Gastrocnemius medialis (tissue), 4 donors: ENCODE measurements around the gene FHOD3.

Experiments used
- POLR2A ChIP-seq, 2 donors: fragments of 450-650 bp; IDR thresholded peaks; one replicate each; pipeline ENCODE4 v1.6.1; 2017; ENCODE audit warnings: antibody characterized with exemption in 2 of 2, mild to moderate bottlenecking in 2 of 2, moderate library complexity in 2 of 2
- TF ChIP-seq, protein P1 (sequence below), 5 experiments: fragments of 450-650 bp in 3 of 5; fragments of 200-600 bp in 2 of 5; sonication (generic) in 2 of 5; IDR thresholded peaks in 4 of 5; conservative IDR thresholded peaks in 1 of 5; 1 replicate in 4 of 5; 2 replicates in 1 of 5; pipeline ENCODE4 v1.5.1; 2016 to 2019; ENCODE audit warnings: antibody characterized with exemption in 5 of 5, mild to moderate bottlenecking in 3 of 5, moderate library complexity in 3 of 5

DNA sequence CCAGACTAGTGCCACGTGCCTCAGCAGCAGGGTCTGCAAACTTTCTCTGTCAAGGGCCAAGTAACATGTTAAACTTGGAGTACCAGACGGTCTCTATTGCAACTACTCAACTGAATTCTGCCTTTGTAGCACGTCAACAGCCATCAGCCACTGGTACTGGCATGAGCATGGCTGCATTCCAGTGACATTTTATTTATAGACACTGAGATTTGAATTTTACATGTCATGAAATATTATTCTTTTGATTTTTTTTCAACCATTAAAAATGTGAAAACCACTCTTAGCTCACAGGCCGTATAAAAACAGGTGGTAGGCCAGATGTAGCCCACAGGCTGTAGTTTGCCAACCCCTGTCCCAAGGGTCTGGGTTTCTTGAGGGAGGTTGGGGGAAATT lies 331.6 kb downstream of the FHOD3 start:
- TF ChIP-seq, protein P1, sequence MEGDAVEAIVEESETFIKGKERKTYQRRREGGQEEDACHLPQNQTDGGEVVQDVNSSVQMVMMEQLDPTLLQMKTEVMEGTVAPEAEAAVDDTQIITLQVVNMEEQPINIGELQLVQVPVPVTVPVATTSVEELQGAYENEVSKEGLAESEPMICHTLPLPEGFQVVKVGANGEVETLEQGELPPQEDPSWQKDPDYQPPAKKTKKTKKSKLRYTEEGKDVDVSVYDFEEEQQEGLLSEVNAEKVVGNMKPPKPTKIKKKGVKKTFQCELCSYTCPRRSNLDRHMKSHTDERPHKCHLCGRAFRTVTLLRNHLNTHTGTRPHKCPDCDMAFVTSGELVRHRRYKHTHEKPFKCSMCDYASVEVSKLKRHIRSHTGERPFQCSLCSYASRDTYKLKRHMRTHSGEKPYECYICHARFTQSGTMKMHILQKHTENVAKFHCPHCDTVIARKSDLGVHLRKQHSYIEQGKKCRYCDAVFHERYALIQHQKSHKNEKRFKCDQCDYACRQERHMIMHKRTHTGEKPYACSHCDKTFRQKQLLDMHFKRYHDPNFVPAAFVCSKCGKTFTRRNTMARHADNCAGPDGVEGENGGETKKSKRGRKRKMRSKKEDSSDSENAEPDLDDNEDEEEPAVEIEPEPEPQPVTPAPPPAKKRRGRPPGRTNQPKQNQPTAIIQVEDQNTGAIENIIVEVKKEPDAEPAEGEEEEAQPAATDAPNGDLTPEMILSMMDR (IDR thresholded peaks at IDR 0.05 in 4 of 5, conservative IDR thresholded peaks at IDR 0.05 in 1 of 5), result no peak
- TF ChIP-seq POLR2A (IDR thresholded peaks at IDR 0.05), result no peak
